HCT116 (cell line): Measurements from ENCODE around the gene SLC22A2. TPM values are rescaled to one million over a fixed set of nuclear protein-coding genes. Genes with fewer than 3 reads are reported as not detected.

Source experiments
- ATAC-seq: fragments of 200-7000 bp; cut with Tn5 transposase; 2 replicates; pipeline ENCODE4 v1.9.1; 2020; ENCODE audit warnings: mild to moderate bottlenecking, moderate library complexity
- BruUV-seq: library from RNA; stranded (reverse); fragments of 400-500 nt; replicated peaks from 2 replicates; lab custom pipeline; 2021; lab: Mats Ljungman, UMichigan
- CTCF ChIA-PET: fragments of 300-600 bp; sonication (Branson Sonifier 250); formaldehyde crosslinking; loops from one replicate; lab custom pipeline; 2021; ENCODE audit warnings: antibody characterized with exemption; lab: Charles Lee
- POLR2A ChIA-PET: fragments of 300-600, 350-600 bp; sonication (Branson Sonifier 250); formaldehyde crosslinking; loops from one replicate; lab custom pipeline; 2021; ENCODE audit warnings: antibody characterized with exemption; lab: Charles Lee
- RAD21 ChIA-PET, 2 experiments: fragments of 300-600 bp; sonication (Branson Sonifier 250); formaldehyde crosslinking; loops; one replicate each; lab custom pipeline; 2023; ENCODE audit warnings: low total read pairs in 2 of 2; ENCODE audit not compliant: uncharacterized antibody in 2 of 2, unreplicated experiment in 2 of 2, low non-redundant PET in 1 of 2; lab: Charles Lee
- DNase-seq: peaks from one replicate; pipeline ENCODE4 v3.0.0-alpha.2; 2010; ENCODE audit warnings: low read depth, low spot score
- H2AFZ ChIP-seq: fragments of 200-600 bp; shearing (Covaris generic), sonication (generic); 2 replicates; pipeline ENCODE4 v1.6.1; 2017; ENCODE audit warnings: low read depth, mixed run types, mixed read lengths, antibody characterized with exemption, low read length; ENCODE audit not compliant: poor library complexity, severe bottlenecking
- H3K27ac ChIP-seq: 2 replicates; pipeline ENCODE4 v1.5.1; 2012; ENCODE audit warnings: low read depth, low read length
- H3K27me3 ChIP-seq: fragments of 200-600 bp; sonication (generic); 2 replicates; pipeline ENCODE4 v1.6.1; 2016; ENCODE audit warnings: mixed run types, low read length, mixed read lengths; ENCODE audit not compliant: insufficient read depth
- H3K36me3 ChIP-seq, 2 experiments: fragments of 200-500 bp in 1 of 2; fragments of 200-600 bp in 1 of 2; sonication (Bioruptor generic) in 1 of 2; sonication (generic) in 1 of 2; 2 replicates each; pipeline versions ENCODE4 v1.5.1 to v1.6.1; 2014 to 2016; ENCODE audit warnings: low read length in 2 of 2, inconsistent platforms in 1 of 2, mixed read lengths in 1 of 2, mixed run types in 1 of 2; ENCODE audit not compliant: insufficient read depth in 2 of 2, control insufficient read depth in 1 of 2
- H3K4me1 ChIP-seq, 2 experiments: fragments of 200-600 bp in 1 of 2; sonication (generic) in 1 of 2; 2 replicates each; pipeline versions ENCODE4 v1.5.1 to v1.6.1; 2012 to 2017; ENCODE audit warnings: low read length in 2 of 2, inconsistent platforms in 1 of 2, mild to moderate bottlenecking in 1 of 2, mixed read lengths in 1 of 2, mixed run types in 1 of 2, moderate library complexity in 1 of 2; ENCODE audit not compliant: insufficient read depth in 2 of 2, control insufficient read depth in 1 of 2
- H3K4me2 ChIP-seq: fragments of 200-600 bp; sonication (generic); 2 replicates; pipeline ENCODE4 v1.6.1; 2017; ENCODE audit warnings: mixed run types, low read length, mixed read lengths
- H3K4me3 ChIP-seq, 2 experiments: fragments of 200-600 bp in 1 of 2; sonication (generic) in 1 of 2; replicated peaks in 1 of 2; 2 replicates each; pipeline ENCODE4 v1.5.1; 2011 to 2016; ENCODE audit warnings: low read length in 2 of 2, control low read depth in 1 of 2, low read depth in 1 of 2, mild to moderate bottlenecking in 1 of 2, mixed read lengths in 1 of 2, mixed run types in 1 of 2
- H3K79me2 ChIP-seq: fragments of 200-600 bp; sonication (generic); 2 replicates; pipeline ENCODE4 v1.6.1; 2017; ENCODE audit warnings: mild to moderate bottlenecking, mixed run types, low read length, moderate library complexity, mixed read lengths; ENCODE audit not compliant: insufficient read depth
- H3K9ac ChIP-seq: fragments of 200-600 bp; sonication (generic); 2 replicates; pipeline ENCODE4 v1.6.1; 2016; ENCODE audit warnings: low read length, mixed read lengths
- H3K9me2 ChIP-seq: fragments of 200-600 bp; sonication (generic), shearing (Covaris generic); 2 replicates; pipeline ENCODE4 v1.6.1; 2017; ENCODE audit warnings: mixed run types, mild to moderate bottlenecking, moderate library complexity; ENCODE audit not compliant: insufficient read depth
- H3K9me3 ChIP-seq, 2 experiments: fragments of 200-500 bp in 1 of 2; fragments of 200-600 bp in 1 of 2; sonication (Bioruptor generic) in 1 of 2; sonication (generic) in 1 of 2; 2 replicates each; pipeline ENCODE4 v1.6.1; 2014 to 2017; ENCODE audit warnings: low read length in 2 of 2, mixed read lengths in 2 of 2, inconsistent platforms in 1 of 2, low read depth in 1 of 2, mild to moderate bottlenecking in 1 of 2, mixed run types in 1 of 2, moderate library complexity in 1 of 2; ENCODE audit not compliant: control insufficient read depth in 1 of 2, insufficient read depth in 1 of 2
- H4K20me1 ChIP-seq: fragments of 200-600 bp; sonication (generic), shearing (Covaris generic); 2 replicates; pipeline ENCODE4 v1.6.1; 2017; ENCODE audit warnings: mixed run types, mild to moderate bottlenecking, moderate library complexity; ENCODE audit not compliant: insufficient read depth
- ATF3 ChIP-seq: IDR thresholded peaks from 2 replicates; pipeline ENCODE4 v1.6.1; 2012
- CBX3 ChIP-seq: IDR thresholded peaks from 2 replicates; pipeline ENCODE4 v1.6.1; 2012; ENCODE audit warnings: low read depth
- CEBPB ChIP-seq: IDR thresholded peaks from 2 replicates; pipeline ENCODE4 v1.6.1; 2012; ENCODE audit warnings: low read depth
- EZH2phosphoT487 ChIP-seq: fragments of 200-600 bp; IDR thresholded peaks from 2 replicates; pipeline ENCODE4 v1.6.1; 2018; ENCODE audit warnings: antibody characterized with exemption, borderline replicate concordance
- MAX ChIP-seq: IDR thresholded peaks from 2 replicates; pipeline ENCODE4 v1.6.1; 2012
- RAD21 ChIP-seq: IDR thresholded peaks from 2 replicates; pipeline ENCODE4 v1.6.1; 2012; ENCODE audit warnings: low read depth, mild to moderate bottlenecking
- REST ChIP-seq: IDR thresholded peaks from 2 replicates; pipeline ENCODE4 v1.6.1; 2012; ENCODE audit warnings: low read depth
- SP1 ChIP-seq: IDR thresholded peaks from 2 replicates; pipeline ENCODE4 v1.6.1; 2012; ENCODE audit warnings: low read depth
- SRF ChIP-seq: IDR thresholded peaks from 2 replicates; pipeline ENCODE4 v1.6.1; 2012; ENCODE audit warnings: low read depth
- ZFX ChIP-seq: fragments of 450-650 bp; IDR thresholded peaks from 2 replicates; pipeline ENCODE4 v1.6.1; 2017
- intact Hi-C: fragments of 100-400 bp; cut with micrococcal nuclease; formaldehyde crosslinking; loops from 2 replicates; pipeline ENCODE4 v1.10.0; 2022
- total RNA-seq: library from RNA; stranded (reverse); gene quantifications from one replicate; pipeline ENCODE4 v1.2.1, GENCODE V29; 2021; ENCODE audit not compliant: unreplicated experiment

SLC22A2 gene
- total RNA-seq, 1 experiment from 2014 or later: not detected

GRCh38 chr6:160252073-160252813 is 6.4 kb downstream of the SLC22A2 start:
- Histone ChIP-seq H3K4me1 (peaks cover 0 to 11% of the 10 kb centered on the region in 2 experiments; a peak in 2 of 4 replicates), H4K20me1 (no peaks in the 10 kb centered on the region), H3K9me3 (no peaks in the 10 kb centered on the region), H3K9ac (no peak overlapping the region), H3K79me2 (no peaks in the 10 kb centered on the region), H3K9me2 (no peaks in the 10 kb centered on the region), H3K36me3 (no peaks in the 10 kb centered on the region), H2AFZ (no peak overlapping the region), H3K4me3 (no peak overlapping the region), H3K27me3 (no peaks in the 10 kb centered on the region), H3K27ac (no peak overlapping the region), H3K4me2 (no peak overlapping the region)
- no peak for TF ChIP-seq SRF
- no peak for TF ChIP-seq ATF3
- no peak for TF ChIP-seq EZH2phosphoT487
- no peak for TF ChIP-seq RAD21
- no peak for TF ChIP-seq SP1
- no peak for TF ChIP-seq MAX
- no peak for TF ChIP-seq ZFX
- TF ChIP-seq CEBPB: no peak
- no peak for TF ChIP-seq REST
- TF ChIP-seq CBX3: no peak
- no TSS peak for BruUV-seq
- ChIA-PET CTCF (no interaction called here), RAD21 (no interaction called here), POLR2A (no interaction called here)
- ATAC-seq (no peak), DNase-seq (no peak)
- intact Hi-C loops: no loop called here
